Stimulated activated CD4-positive, alpha-beta T cell treated with anti-CD3 and anti-CD28 coated beads, Interleukin-4, amount 100 ng/mL, for 24 hours (primary cell): ENCODE measurements around the gene PROCA1.
A peak's percentile ranks its signal among the peaks of the same experiment; 100 is the strongest.

Experiments
- DNase-seq: peaks from one replicate; pipeline ENCODE4 v3.0.0-alpha.2; 2020

Gene PROCA1, protein sequence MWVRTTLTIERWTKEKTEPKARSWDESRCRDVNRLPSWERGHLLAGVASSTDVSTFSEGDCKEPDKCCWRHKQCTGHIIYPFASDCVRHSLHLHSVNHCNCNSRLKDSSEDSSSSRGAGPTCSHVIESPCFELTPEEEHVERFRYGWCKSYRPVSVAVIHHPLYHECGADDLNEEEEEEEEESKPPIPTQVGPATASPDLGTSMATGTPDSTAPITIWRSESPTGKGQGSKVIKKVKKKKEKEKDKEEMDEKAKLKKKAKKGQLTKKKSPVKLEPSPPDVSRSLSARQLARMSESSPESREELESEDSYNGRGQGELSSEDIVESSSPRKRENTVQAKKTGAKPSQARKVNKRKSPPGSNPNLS

DNA sequence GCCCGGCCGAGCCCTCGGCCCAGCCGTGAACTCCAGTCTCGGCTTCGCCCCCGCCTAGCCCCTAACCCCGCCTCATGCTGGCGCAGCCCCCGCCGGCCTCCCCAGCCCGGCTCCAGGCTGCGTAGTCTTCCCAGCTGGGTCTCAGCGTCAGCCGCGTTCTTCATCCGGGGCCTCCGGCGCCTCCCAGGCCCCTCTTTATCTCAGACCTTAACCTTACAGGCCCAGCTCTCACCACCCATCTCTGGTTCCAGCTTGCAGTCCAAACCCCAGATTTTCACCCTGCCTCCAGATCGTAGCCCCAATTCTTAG is at the start of gene PROCA1:
Gene PROCA1, minus strand, starts transcription at position 166 of the 309 bp plus-strand sequence. CDS start 228 bp downstream, outside the sequence.
- DNase-seq: no peak

DNA sequence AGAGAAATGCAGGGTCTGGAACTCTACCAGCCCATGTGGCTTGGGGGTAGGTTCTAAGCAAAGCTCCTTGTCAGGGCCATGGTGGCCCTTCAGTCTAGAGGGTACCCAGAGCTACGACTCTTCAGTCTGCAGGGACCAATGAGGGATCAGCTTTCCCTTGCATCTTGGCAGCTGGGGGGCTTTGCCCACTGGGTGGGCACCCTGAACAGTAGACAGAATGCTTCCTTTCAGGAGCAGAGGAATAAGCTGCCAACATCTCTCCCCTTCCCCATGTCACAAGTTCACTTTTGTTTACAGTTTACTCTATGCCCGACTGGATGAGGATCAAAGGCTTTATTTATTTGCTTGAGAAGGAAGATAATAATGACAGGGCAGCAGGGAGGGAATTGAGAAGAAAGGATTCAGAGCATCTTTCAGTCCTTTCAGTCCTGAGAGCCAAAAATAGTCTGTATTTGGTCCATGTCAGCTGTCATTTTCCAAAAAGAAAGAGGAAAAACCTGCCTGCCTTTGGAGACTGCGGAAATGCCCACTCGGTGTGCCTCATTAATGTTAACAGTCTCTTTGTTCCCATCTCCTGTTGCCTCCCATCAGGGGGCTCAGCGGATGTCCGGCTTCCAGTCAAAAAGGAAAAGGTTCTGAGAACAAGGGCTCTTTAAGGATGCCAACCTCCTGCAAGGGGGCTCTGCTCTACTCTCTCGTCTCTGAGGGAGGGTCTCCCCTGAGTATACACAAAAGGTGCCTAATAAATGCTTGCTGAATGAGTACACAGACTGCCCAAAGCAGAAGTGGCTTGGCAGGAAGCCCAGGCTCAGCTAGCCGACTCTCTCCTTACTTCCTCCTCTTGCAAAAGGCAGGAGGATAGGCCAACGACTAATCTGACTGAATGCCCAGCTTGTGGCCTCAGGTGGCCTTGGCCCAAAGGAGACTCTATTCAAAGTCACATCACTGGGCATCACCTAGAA is 49.2 kb upstream of the PROCA1 start:
- DNase-seq: no peak

DNA sequence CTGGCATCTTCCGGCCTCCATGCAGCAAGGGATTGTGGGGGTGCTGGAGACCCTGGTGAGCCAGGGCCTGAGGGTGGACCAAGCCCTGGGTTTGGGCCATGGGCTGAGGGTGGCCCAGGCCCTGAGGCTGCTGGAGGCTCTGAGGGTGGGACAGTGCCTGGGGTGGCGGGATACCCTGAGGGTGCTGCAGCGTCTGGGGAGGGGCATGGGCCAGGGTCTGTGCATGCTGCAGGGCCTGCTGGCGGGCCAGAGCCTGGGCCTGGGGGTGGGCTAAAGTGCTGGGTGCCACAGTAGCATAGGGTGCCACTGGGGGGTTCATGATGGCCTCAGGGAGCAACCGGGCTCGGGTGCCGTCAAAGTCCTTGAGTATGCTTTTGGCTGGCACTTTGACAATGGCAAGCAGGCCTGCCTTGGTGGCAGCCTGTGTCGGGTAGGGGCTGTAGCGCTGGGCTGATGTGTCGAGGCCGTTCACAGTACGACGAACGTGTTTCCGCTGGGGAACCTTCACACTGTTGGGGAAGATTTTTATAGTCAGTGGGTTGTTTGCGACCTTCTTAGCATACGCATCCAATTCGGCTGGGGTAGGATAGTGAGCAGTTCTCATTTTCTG is 47.7 kb upstream of the PROCA1 start:
- DNase-seq: no peak

DNA sequence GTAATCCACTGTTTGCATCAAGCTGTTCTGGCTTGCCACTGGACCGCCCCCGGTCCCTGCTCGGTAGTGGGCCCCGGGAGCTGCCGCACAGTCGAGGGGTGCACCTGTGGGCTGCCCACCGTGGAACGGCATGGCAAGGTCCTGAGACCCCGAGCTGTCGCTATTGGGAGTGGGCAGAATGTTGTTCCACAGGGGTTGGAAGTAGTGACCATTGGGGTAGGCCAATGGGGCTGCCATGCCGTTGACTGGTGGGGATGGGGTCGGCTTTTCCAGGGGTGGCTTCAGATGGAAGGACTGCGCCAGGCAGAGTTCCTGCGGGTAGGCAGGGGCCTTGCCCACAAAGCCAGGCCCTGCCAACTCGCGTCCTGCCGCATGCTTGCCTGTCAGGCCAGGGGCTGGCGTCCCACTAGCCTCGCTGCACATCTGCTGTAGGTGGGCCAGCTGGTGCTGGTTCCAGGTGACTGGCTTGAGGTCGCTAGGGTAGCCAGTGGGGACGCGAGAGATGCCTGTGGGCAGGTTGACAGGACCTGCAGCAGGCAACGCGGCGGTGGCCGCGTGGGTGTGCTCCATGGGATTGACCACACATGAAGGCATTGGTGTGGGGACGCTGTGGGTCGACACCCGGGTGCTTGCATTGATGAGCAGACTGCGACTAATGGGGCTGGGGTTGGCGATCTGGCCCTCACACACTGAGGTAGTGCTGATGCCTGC is 46.9 kb upstream of the PROCA1 start:
- DNase-seq: no peak

DNA sequence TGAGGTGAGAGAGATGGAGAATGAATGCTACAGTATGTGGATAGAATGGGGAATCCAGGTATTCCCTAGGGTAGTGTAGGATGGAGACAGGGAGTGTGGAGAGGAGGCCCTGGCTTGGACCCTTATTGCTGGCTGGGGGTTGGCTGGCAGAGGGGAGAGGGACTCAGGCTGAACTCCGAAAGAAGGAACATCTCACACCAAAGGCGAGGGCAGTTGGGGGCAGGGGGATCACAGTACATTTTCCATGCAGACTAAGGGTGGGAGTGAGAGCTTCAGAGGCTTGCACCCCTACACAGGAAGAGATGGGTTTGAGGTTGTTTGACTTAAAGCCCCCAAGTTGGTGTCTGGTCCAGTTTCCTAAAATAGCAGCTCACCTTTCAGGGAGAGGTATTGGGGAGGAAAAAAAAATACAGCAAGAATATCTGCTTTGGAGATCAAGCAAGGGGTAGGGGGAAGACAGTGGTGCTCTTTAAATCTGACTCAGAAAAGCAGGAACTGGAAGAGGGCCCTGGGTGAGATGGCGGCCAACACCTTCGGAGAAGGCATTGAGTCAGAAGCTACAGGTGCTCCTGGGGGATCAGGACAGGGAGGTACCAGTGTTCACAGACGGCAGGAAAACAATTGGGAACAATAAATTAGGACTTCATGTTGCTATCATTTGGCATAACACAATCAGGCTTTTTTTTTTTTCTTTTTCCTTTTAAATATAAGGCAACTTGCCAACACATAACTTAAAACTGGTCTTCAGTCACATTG is 44.5 kb upstream of the PROCA1 start:
- DNase-seq: no peak

DNA sequence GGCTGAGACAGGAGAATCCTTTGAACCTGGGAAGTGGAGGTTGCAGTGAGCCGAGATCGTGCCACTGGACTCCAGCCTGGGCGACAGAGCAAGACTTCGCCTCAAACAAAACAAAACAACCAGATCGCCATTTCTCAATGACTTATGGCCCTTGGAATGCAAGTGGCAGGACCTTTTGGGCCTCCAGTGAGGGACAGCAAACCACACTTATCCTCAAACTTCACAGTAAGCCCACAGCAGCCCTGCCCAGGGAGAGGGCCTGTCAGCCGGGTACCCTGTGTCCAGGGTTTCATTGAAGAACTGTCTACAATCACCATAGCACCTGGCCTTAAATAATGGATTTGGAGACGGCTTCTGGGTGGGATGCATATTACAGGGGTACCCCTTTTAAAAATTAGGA is 43.8 kb upstream of the PROCA1 start:
- DNase-seq: no peak

DNA sequence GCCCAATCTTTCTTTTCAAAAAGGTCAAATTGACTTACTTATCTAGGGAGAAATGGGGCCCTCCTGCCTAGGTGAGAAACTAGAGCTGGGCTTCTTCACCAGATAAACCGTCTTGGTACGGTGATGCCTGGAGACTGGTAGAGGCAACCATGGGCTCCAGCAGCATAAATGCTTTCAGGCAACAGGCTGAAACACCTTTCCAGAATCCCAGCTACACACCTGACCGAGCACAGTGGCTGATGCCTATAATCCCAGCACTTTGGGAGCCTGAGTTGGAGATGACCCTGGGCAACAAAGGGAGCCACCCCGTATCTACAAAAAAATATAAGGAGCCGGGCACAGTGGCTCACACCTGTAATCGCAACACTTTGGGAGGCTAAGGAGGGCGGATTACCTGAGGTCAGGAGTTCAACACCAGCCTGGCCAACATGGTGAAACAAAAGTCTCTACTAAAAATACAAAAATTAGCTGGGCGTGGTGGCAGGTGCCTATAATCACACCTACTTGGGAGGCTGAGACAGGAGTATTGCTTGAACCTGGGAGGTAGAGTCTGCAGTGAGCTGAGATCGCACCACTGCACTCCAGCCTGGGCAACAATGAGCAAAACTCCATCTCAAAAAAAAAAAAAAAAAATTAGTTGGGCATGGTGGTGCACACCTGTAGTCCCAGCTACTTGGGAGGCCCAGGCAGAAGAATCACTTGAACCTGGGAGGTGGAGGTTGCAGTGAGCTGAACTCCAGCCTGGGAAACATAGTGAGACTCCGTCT is 40.1 kb upstream of the PROCA1 start:
- DNase-seq: no peak

DNA sequence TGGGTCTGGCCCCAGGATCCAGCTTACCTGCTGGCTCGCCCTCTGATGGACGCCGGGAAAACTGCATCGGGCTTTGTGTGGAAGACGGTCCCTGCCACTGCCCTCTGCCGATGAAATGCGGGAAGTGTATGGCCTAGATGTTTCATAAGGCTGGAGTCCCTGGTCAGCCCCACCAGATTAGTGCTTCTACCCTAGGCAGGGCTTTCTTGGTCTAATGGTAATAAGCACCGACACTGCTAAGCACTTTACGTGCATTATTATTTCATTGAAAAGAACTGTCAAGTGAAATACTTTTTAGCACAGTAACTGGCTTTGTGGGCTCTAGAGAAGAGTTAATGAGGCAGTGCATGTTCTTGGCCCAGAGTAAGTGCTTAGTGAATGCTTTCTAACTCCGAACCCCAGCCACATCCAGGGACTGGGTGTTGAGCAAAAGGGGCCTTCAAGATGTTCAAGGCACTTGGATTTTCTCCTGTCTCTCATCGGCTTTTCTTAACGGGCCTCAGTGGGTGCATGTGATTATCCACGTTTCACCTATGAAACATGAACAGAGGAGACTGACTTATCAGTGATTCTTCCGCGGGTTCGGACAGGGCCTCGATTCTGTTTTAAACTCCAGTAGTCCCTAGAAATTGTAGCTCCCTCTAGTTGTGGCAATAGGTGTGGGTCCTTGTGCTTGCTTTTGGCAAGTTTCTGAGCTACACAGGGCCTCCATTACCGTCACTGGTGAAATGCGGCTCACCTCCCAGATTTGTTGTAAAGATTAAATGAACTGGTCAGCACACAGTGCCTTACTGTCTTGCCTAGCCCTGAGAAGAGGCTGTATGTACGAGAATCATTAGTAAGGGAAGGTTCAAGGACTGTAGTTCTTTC is 38.7 kb upstream of the PROCA1 start:
- DNase-seq: peak; percentile 91

DNA sequence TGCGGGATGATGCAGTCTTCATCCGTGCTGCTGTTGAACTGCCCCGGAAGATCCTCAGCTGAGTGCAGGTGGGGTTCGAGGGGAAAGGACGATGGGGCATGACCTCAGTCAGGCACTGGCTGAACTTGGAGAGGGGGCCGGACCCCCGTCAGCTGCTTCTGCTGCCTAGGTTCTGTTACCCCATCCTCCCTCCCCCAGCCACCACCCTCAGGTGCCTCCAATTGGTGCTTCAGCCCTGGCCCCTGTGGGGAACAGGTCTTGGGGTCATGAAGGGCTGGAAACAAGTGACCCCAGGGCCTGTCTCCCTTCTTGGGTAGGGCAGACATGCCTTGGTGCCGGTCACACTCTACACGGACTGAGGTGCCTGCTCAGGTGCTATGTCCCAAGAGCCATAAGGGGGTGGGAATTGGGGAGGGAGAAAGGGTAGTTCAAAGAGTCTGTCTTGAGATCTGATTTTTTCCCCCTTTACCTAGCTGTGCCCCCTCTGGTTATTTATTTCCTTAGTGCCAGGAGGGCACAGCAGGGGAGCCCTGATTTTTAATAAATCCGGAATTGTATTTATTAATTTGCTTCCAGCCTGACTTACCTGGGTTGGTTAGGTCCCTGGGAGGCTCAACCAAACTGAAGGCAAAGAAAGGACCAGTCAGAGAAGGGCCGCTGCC is 38.0 kb upstream of the PROCA1 start:
- no peak for DNase-seq

DNA sequence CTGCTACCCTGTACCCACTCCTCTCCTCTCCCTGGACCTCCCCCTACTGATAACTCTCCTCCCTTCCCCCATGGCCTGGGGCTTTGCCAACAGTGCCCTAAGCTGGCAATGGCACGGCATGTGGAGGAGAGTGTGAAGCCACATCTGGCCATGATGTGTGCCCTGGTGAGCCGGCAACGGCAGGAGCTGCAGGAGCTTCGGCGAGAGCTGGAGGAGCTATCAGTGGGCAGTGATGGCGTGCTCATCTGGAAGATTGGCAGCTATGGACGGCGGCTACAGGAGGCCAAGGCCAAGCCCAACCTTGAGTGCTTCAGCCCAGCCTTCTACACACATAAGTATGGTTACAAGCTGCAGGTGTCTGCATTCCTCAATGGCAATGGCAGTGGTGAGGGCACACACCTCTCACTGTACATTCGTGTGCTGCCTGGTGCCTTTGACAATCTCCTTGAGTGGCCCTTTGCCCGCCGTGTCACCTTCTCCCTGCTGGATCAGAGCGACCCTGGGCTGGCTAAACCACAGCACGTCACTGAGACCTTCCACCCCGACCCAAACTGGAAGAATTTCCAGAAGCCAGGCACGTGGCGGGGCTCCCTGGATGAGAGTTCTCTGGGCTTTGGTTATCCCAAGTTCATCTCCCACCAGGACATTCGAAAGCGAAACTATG is 37.3 kb upstream of the PROCA1 start:
- no peak for DNase-seq

DNA sequence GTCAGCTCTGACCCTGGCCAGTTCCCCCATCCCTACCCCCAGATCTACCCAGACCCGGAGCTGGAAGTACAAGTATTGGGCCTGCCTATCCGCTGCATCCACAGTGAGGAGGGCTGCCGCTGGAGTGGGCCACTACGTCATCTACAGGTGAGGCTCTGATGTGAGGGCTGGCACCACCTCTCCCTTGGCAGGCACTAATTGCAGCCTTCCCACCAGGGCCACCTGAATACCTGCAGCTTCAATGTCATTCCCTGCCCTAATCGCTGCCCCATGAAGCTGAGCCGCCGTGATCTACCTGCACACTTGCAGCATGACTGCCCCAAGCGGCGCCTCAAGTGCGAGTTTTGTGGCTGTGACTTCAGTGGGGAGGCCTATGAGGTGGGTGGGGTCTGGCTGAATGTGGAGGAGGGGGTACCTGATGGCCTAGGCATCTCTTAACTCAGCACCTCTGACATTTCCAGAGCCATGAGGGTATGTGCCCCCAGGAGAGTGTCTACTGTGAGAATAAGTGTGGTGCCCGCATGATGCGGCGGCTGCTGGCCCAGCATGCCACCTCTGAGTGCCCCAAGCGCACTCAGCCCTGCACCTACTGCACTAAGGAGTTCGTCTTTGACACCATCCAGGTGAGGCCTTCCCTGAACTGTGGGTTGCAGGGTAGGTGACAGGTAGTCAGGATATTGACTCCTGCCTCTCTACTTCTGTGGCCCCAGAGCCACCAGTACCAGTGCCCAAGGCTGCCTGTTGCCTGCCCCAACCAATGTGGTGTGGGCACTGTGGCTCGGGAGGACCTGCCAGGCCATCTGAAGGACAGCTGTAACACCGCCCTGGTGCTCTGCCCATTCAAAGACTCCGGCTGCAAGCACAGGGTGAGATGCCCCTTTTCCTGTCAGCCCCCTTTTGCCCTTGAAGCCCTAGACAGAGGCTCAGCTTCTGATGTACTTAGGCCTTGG is 36.4 kb upstream of the PROCA1 start:
- DNase-seq: no peak

DNA sequence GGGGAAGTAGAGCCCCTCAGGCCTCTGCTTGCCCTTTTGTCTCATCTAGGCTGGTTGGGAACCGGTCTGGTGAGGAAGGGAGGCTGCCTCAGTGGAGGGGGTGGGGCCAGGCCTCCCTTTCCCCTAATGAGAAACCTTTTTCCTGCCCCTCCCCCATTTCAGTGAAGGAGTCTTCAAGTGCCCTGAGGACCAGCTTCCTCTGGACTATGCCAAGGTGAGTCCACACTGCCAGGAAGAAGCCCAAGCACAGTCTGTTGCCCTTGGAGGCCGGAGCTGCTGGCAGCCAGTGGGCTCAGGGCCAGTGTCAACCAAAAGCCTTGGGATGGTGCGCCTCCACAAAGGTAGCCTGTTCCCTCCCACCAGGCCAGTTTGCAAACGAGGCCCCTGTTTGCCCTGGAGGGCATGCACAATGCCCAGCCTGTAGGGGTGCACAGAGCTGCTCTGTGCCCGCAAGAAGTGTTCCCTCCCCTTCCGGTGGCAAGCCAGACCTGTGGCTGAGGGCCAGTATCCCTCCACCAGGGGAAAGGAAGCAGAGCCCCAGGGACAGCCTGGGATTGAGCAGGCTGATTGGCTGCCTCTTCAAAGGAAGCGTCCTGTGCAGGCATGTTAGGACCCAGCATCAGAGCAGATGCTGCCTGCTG is 35.5 kb upstream of the PROCA1 start:
- no peak for DNase-seq

DNA sequence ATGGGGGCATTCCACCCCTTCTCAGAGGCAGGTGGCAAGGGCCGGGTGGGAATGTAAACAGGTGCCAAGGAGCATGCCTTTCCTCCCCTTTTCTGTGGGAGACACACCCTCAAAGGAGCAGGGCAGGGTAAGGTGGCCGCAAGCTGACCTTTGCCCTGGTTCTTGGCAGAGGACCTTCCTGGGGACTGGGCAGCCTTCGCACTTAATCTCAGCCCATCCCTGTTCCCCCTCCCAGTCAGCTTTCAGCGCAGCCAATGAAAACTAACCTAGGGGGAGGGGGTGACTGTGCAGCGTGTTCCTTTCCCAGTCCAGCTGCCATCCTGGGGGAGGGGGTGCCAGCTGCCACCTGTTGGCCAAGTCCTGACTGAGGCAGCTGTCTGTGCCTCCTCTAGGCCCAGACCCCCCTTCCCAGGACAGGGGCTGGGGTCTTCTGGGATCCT is 34.9 kb upstream of the PROCA1 start:
- no peak for DNase-seq

DNA sequence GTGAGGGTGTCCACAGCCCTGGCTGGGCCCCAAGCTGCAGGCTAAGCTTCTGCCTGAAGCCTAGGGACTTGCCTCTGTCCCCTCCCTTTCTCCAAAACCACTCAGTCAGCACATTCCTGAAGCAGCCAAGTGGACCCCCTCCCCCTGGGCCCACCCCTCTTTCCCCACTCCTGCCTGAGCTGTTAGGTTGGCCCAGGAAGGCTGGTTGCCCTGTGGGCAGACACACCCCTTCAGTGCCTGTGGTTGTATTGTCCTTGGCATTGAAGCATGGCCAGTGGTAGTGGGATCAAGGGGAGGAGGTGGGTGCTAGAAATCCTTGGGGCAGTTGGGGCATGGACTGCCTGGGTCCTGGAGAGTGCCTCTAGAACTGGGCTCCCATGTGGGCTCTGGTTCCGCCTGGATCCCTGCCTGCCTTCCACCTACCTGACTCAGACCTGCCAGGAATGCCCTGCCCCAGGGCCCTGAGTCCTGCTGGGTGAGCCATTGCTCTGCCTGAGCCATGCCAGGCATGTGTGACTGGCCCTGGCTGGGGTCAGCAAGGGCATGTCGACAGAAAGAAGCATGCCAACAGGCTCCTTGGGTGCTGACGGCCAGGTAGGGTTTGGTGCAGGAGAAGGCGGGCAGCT is 34.2 kb upstream of the PROCA1 start:
- no peak for DNase-seq

DNA sequence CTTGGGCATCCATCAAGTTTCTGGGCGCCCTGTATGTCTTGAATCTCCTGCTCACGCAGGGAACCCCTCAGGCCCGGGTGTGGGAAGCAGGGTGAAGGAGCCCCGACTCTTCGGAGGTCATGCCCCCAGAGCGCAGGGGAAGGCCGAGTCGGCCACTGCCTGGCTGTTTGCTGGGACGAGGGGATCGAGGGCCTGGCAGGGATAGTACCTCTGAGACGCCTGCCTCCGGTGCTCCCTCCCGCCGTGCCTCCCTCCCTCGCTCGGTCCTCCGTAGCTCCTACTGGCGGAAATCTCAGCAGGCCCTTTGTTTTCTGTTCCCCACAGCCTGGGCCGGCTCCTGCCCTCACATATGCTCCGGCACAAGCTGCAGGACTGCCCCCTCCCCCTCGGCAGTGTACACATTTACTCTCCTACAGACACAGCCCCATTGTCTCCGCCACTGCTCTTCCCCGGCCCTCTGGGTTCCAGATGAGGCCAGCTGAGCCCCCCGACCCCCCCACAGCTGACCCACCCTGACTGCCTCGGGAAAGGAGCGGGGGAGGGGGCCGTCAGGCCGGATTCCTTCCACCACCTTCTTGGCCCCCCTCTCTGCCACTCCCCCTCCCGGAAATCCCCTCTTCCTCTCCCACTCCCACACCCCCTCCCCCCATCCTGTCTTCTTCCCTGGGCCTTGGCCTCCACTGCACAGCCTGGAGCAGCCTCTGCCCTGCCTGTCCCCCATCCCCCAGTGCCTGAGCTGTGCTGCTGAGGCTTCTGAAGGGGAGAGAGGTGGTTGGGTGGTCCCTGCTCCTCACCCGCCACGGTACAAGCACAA is 33.5 kb upstream of the PROCA1 start:
- DNase-seq: peak; percentile 28
